Activated gamma-delta T cell treated with Interleukin-2 at 50 U/mL for 16 hours (primary cell): ENCODE data around the gene SHISAL2B.
"Not testable (repeated sequence)": the region's sequence is repeated elsewhere in the genome, so short reads cannot be mapped to it uniquely, and the experiment has no call there.

Source experiments
- DNase-seq: peaks from one replicate; pipeline ENCODE4 v3.0.0-alpha.2; 2020

Gene SHISAL2B

GRCh38 chr5:64690417-64691151 is at the start of gene SHISAL2B:
Gene SHISAL2B (plus strand): TSS chr5:64690503. CDS start chr5:64690624, 121 bp downstream.
- DNase-seq = no peak

- no peak for DNase-seq
These were observed 45.5 kb upstream of the SHISAL2B start for GRCh38 chr5:64644831-64645230.

- no peak for DNase-seq
These were observed 44.1 kb upstream of the SHISAL2B start for GRCh38 chr5:64646169-64646568.

GRCh38 chr5:64649512-64649911 is 40.8 kb upstream of the SHISAL2B start:
- DNase-seq = no peak

- no peak for DNase-seq
These were observed 36.3 kb upstream of the SHISAL2B start for GRCh38 chr5:64653766-64654560.

- no peak for DNase-seq
These were observed 35.8 kb upstream of the SHISAL2B start for GRCh38 chr5:64654561-64654938.

GRCh38 chr5:64655596-64655995 is 34.7 kb upstream of the SHISAL2B start:
- no peak for DNase-seq

- DNase-seq = no peak
These were observed 31.0 kb upstream of the SHISAL2B start for GRCh38 chr5:64659289-64659688.

- DNase-seq = not testable (repeated sequence)
These were observed 27.1 kb upstream of the SHISAL2B start for GRCh38 chr5:64663181-64663580.

GRCh38 chr5:64665243-64665642 is 25.1 kb upstream of the SHISAL2B start:
- no peak for DNase-seq

- DNase-seq = no peak
These were observed 24.2 kb upstream of the SHISAL2B start for GRCh38 chr5:64666078-64666477.

GRCh38 chr5:64667068-64667467 is 23.2 kb upstream of the SHISAL2B start:
- no peak for DNase-seq

GRCh38 chr5:64670277-64670676 is 20.0 kb upstream of the SHISAL2B start:
- no peak for DNase-seq

- DNase-seq = no peak
These were observed 18.6 kb upstream of the SHISAL2B start for GRCh38 chr5:64671678-64672077.

- DNase-seq = no peak
These were observed 11.9 kb upstream of the SHISAL2B start for GRCh38 chr5:64678374-64678773.

GRCh38 chr5:64680289-64680688 is 10.0 kb upstream of the SHISAL2B start:
- no peak for DNase-seq

GRCh38 chr5:64682608-64683007 is 7.7 kb upstream of the SHISAL2B start:
- no peak for DNase-seq

GRCh38 chr5:64685866-64686265 is 4.4 kb upstream of the SHISAL2B start:
- DNase-seq = no peak

GRCh38 chr5:64688391-64688790 is 1.9 kb upstream of the SHISAL2B start:
- DNase-seq = no peak

- DNase-seq = no peak
These were observed 1.3 kb upstream of the SHISAL2B start for GRCh38 chr5:64688965-64689364.

- no peak for DNase-seq
These were observed 243 bp upstream of the SHISAL2B start for GRCh38 chr5:64690104-64690416.

- no peak for DNase-seq
These were observed 988 bp downstream of the SHISAL2B start for GRCh38 chr5:64691291-64691690.

- DNase-seq = no peak
These were observed 3.3 kb downstream of the SHISAL2B start for GRCh38 chr5:64693636-64694035.

GRCh38 chr5:64696414-64696813 is 6.1 kb downstream of the SHISAL2B start:
- DNase-seq = not testable (repeated sequence)

- no peak for DNase-seq
These were observed 10.5 kb downstream of the SHISAL2B start for GRCh38 chr5:64700765-64701164.
